A549 (cell line): ENCODE data around the gene IL2RA. TPM values are rescaled to one million over a fixed set of nuclear protein-coding genes. Genes with fewer than 3 reads are reported as not detected.

Source experiments
- ATAC-seq, 2 experiments: fragments of 200-7000 bp in 1 of 2; fragments of >200 bp in 1 of 2; cut with Nextera tagmentation in 1 of 2; cut with Tn5 transposase in 1 of 2; 3 replicates each; pipeline versions ENCODE4 v1.8.0 to v1.9.1; 2018 to 2020; ENCODE audit warnings: mild to moderate bottlenecking in 1 of 2, moderate library complexity in 1 of 2
- CTCF ChIA-PET: fragments of 300-600 bp; sonication (Branson Sonifier 250); formaldehyde crosslinking; extraction: SDS; loops from one replicate; lab custom pipeline; 2021; ENCODE audit warnings: antibody characterized with exemption, inconsistent platforms; lab: Yijun Ruan, JAX
- POLR2A ChIA-PET: fragments of 350-600 bp; formaldehyde crosslinking; extraction: SDS; loops from one replicate; lab custom pipeline; 2021; ENCODE audit warnings: antibody characterized with exemption, inconsistent platforms; lab: Yijun Ruan, JAX
- DNase-seq, 2 experiments: peaks; one replicate each; pipeline versions ENCODE4 v3.0.0 to v3.0.0-alpha.2; 2011 to 2016; ENCODE audit warnings: low read depth in 1 of 2, low spot score in 1 of 2
- FAIRE-seq: peaks from 2 replicates; lab custom pipeline; 2011; peaks lifted over from hg19 to GRCh38; lab: Jason Lieb, UNC
- H3K27ac ChIP-seq, 2 experiments: fragments of >200 bp; sonication (Bioruptor Twin); formaldehyde crosslinking; 3 replicates each; pipeline ENCODE4 v1.5.1; 2016 to 2017
- H3K4me1 ChIP-seq: fragments of >200 bp; sonication (Bioruptor Twin); formaldehyde crosslinking; 3 replicates; pipeline ENCODE4 v1.6.1; 2016
- H3K4me2 ChIP-seq: fragments of >200 bp; sonication (Bioruptor Twin); formaldehyde crosslinking; 3 replicates; pipeline ENCODE4 v1.6.1; 2016
- H3K4me3 ChIP-seq: fragments of >200 bp; sonication (Bioruptor Twin); formaldehyde crosslinking; 3 replicates; pipeline ENCODE4 v1.5.1; 2016
- H3K9me3 ChIP-seq: fragments of >200 bp; sonication (Bioruptor Twin); formaldehyde crosslinking; 3 replicates; pipeline ENCODE4 v1.6.1; 2016
- BCL3 ChIP-seq: fragments of >200 bp; sonication (Bioruptor Twin); formaldehyde crosslinking; IDR thresholded peaks from 3 replicates; pipeline ENCODE4 v1.6.1; 2016
- CBX8 ChIP-seq: fragments of 200-600 bp; sonication (generic); IDR thresholded peaks from 2 replicates; pipeline ENCODE4 v1.6.1; 2016
- CTCF ChIP-seq: fragments of >200 bp; sonication (Bioruptor Twin); formaldehyde crosslinking; IDR thresholded peaks from 3 replicates; pipeline ENCODE4 v1.5.1; 2016
- EHF ChIP-seq: fragments of 250-450 bp; sonication (Bioruptor Pico); IDR thresholded peaks from 2 replicates; pipeline ENCODE4 v1.5.0; 2020; ENCODE audit warnings: mild to moderate bottlenecking
- EHMT2 ChIP-seq: fragments of 200-600 bp; sonication (generic); IDR thresholded peaks from 2 replicates; pipeline ENCODE4 v1.6.1; 2016; ENCODE audit warnings: antibody characterized with exemption, low read depth, mild to moderate bottlenecking, moderate library complexity
- ESRRA ChIP-seq: fragments of 150-350 bp; IDR thresholded peaks from 2 replicates; pipeline ENCODE4 v1.6.1; 2014; ENCODE audit warnings: mild to moderate bottlenecking, low read length, borderline replicate concordance
- HDAC2 ChIP-seq: fragments of 200-600 bp; sonication (generic); IDR thresholded peaks from 2 replicates; pipeline ENCODE4 v1.6.1; 2016
- HES2 ChIP-seq: fragments of >200 bp; sonication (Bioruptor Twin); formaldehyde crosslinking; IDR thresholded peaks from 2 replicates; pipeline ENCODE4 v1.6.1; 2016
- HEYL ChIP-seq: fragments of 250-450 bp; sonication (Bioruptor Pico); IDR thresholded peaks from 2 replicates; pipeline ENCODE4 v1.8.0; 2021; ENCODE audit warnings: mild to moderate bottlenecking, moderate library complexity
- HOXB5 ChIP-seq: fragments of 250-450 bp; sonication (Bioruptor Pico); IDR thresholded peaks from 2 replicates; pipeline ENCODE4 v1.5.0; 2020; ENCODE audit warnings: mild to moderate bottlenecking, moderate library complexity
- JUNB ChIP-seq: fragments of >200 bp; sonication (Bioruptor Twin); formaldehyde crosslinking; IDR thresholded peaks from 2 replicates; pipeline ENCODE4 v1.6.1; 2016
- MAFK ChIP-seq: fragments of 450-650 bp; IDR thresholded peaks from 2 replicates; pipeline ENCODE4 v1.6.1; 2014; ENCODE audit not compliant: partially characterized antibody
- MYC ChIP-seq: IDR thresholded peaks from 2 replicates; pipeline ENCODE4 v1.6.1; 2012; ENCODE audit warnings: mild to moderate bottlenecking, inconsistent platforms, low read length, improper control_type of control experiment, borderline replicate concordance
- NR3C1 ChIP-seq: fragments of >200 bp; sonication (Bioruptor Twin); formaldehyde crosslinking; IDR thresholded peaks from 3 replicates; pipeline ENCODE4 v1.6.1; 2017
- PBX3 ChIP-seq: IDR thresholded peaks from 2 replicates; pipeline ENCODE4 v1.6.1; 2012
- POLR2AphosphoS2 ChIP-seq: conservative IDR thresholded peaks from 2 replicates; pipeline ENCODE4 v1.6.1; 2012; ENCODE audit warnings: low read length, improper control_type of control experiment, inconsistent platforms
- RARB ChIP-seq: fragments of 250-450 bp; sonication (Bioruptor Pico); IDR thresholded peaks from 2 replicates; pipeline ENCODE4 v1.8.0; 2021; ENCODE audit warnings: mild to moderate bottlenecking, moderate library complexity
- RCOR1 ChIP-seq: fragments of 150-350 bp; IDR thresholded peaks from 2 replicates; pipeline ENCODE4 v1.6.1; 2014; ENCODE audit warnings: antibody characterized with exemption, low read length, low read depth
- SREBF2 ChIP-seq: fragments of 450-650 bp; IDR thresholded peaks from 2 replicates; pipeline ENCODE4 v1.6.1; 2014; ENCODE audit warnings: mild to moderate bottlenecking, moderate library complexity
- TFCP2L1 ChIP-seq: fragments of 250-450 bp; sonication (Bioruptor Pico); IDR thresholded peaks from 2 replicates; pipeline ENCODE4 v1.5.0; 2021; ENCODE audit warnings: mild to moderate bottlenecking
- ZC3H11A ChIP-seq: fragments of 450-650 bp; IDR thresholded peaks from 2 replicates; pipeline ENCODE4 v1.6.1; 2014; ENCODE audit warnings: antibody characterized with exemption, mild to moderate bottlenecking
- ZFP36 ChIP-seq: fragments of 450-650 bp; IDR thresholded peaks from 2 replicates; pipeline ENCODE4 v1.6.1; 2014; ENCODE audit warnings: borderline replicate concordance; ENCODE audit not compliant: partially characterized antibody
- ZNF302 ChIP-seq: fragments of 250-450 bp; sonication (Bioruptor Pico); IDR thresholded peaks from 2 replicates; pipeline ENCODE4 v1.9.0; 2021; ENCODE audit warnings: inconsistent platforms, mild to moderate bottlenecking, moderate library complexity
- WGBS: methylation state at CpG from one replicate; pipeline ENCODE4 v1.1.6; 2017; ENCODE audit errors: missing lambda C conversion rate; 5-methylcytosine and 5-hydroxymethylcytosine counted together
- polyA plus RNA-seq, 4 experiments: library from polyadenylated mRNA; depleted of rRNA in 3 of 4; stranded (reverse); fragments of >200 nt; fragmentation: RNase III in 1 of 4; extraction: RNeasy Plus Mini Kit Qiagen cat#74134 plus additional on column Dnase treatment in 1 of 4; gene quantifications; 2 replicates in 3 of 4; 3 replicates in 1 of 4; pipeline ENCODE4 v1.2.3, GENCODE V29; 2011 to 2017

The IL2RA gene
- polyA plus RNA-seq, 2 of the 4 experiments (the other 2 are of a cell fraction), result not detected

GRCh38 chr10:6025683-6026255, 36.4 kb downstream of the IL2RA start:
- FAIRE-seq (no peak), DNase-seq (no peak), ATAC-seq (no peak)
- 79% methylated on average over 6 of the region's 6 CpGs for WGBS
- Histone ChIP-seq H3K4me3 (no peak overlapping the region), H3K9me3 (peaks cover 16% of the 10 kb centered on the region), H3K4me2 (no peak overlapping the region), H3K4me1 (no peaks in the 10 kb centered on the region), H3K27ac (no peak overlapping the region)
- TF ChIP-seq HEYL (CRISPR knock-in tag), result no peak
- no peak for TF ChIP-seq ZFP36
- POLR2A ChIA-PET, result no interaction called here
- CTCF ChIA-PET, result interaction anchor here (2.2 kb wide), 1 partner anchor 11 kb away, joined by 14 read pairs; no protein-coding TSS in a partner anchor

- Histone ChIP-seq H3K4me3 (no peak overlapping the region), H3K27ac (no peak overlapping the region), H3K4me2 (no peak overlapping the region), H3K9me3 (peaks cover 1% of the 10 kb centered on the region; the same call in 2 of the 3 replicates), H3K4me1 (no peaks in the 10 kb centered on the region)
- CTCF ChIA-PET, result no interaction called here
- DNase-seq, result no peak
- no peak for ATAC-seq
- POLR2A ChIA-PET, result no interaction called here
- WGBS, result 46% methylated on average over 10 of the region's 10 CpGs
- TF ChIP-seq ZC3H11A, result no peak
- TF ChIP-seq PBX3, result no peak
- no peak for TF ChIP-seq RARB
- no peak for TF ChIP-seq HES2
- no peak for TF ChIP-seq MAFK
- TF ChIP-seq POLR2AphosphoS2, result no peak
- TF ChIP-seq ZNF302 (CRISPR knock-in tag), result no peak
- TF ChIP-seq CTCF, result no peak
- TF ChIP-seq JUNB, result no peak
- FAIRE-seq, result no peak
These were observed 37.9 kb downstream of the IL2RA start for GRCh38 chr10:6024334-6024682.

- H3K9me3 ChIP-seq, result no peaks in the 10 kb centered on the region
- H3K4me3 ChIP-seq, result no peak overlapping the region
- ATAC-seq, result no peak
- TF ChIP-seq ESRRA (no peak), CBX8 (no peak), JUNB (no peak), MYC (no peak), BCL3 (no peak), HOXB5 (no peak), EHMT2 (no peak), SREBF2 (no peak), NR3C1 (no peak), PBX3 (no peak), RCOR1 (no peak), EHF (CRISPR knock-in tag) (no peak), TFCP2L1 (CRISPR knock-in tag) (no peak), ZFP36 (no peak), HDAC2 (no peak), MAFK (no peak), ZC3H11A (no peak)
- H3K4me2 ChIP-seq, result no peak overlapping the region
- no peak for DNase-seq
- POLR2A ChIA-PET, result interaction anchor here (0.6 kb wide), 1 partner anchor 14 kb away, joined by 3 read pairs; no protein-coding TSS in a partner anchor
- no peaks in the 10 kb centered on the region for H3K4me1 ChIP-seq
- no peak for FAIRE-seq
- WGBS, result 66% methylated on average over 12 of the region's 12 CpGs
- no peak overlapping the region for H3K27ac ChIP-seq
- CTCF ChIA-PET, result interaction anchor here (1.6 kb wide), 1 partner anchor 10 kb away, joined by 11 read pairs; no protein-coding TSS in a partner anchor
These were observed 38.4 kb downstream of the IL2RA start for GRCh38 chr10:6023661-6024333.
